ENCODE data around the gene GTSF1L.
A peak's percentile ranks its signal among the peaks of the same experiment; 100 is the strongest.

GTSF1L gene

DNA sequence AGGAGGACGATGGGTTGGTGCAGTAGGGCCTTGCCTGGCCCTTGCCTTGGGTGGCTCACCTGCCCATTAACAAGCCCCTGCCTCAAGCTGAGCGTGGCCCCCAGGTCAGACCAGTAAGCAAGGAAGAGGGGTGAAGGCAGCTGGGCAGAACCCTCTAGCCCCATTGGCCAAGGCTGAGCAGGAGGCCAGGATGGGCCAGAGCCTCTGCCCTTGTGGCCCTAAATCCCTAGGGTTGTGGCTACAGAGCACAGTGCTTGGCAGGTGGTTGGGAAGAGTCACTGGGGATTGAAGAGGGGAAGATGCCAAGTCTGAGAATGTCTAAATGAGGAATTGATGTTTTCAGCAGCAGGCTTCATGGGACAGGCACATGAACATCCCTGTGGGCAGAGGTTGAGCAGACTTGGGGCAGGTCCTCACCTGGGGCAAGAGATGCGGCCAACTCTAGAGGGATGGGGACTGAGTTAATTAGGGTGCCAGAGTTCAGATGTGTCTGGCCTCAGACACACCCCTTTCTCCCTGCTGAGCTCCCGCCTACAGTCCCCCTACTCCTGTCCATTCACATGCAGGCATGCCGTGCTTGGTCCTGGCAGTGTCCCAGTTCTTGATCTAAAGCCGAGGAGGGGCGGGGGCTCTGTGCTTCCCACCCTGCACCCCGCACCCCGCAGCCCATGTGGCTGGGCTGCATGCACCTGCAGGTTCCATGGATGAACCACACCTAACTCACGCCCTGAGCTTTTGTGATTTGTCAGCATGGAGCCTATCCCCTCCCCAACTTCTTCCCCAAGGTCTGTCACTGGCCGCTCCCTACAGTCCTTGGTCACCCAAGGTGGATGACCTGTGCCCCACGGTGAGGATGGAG, 9.8 kb downstream of the GTSF1L start:
- no peak for DNase-seq (ENCODE audit: low spot score)

GRCh38 chr20:43716123-43716522, 10.7 kb downstream of the GTSF1L start:
- DNase-seq (ENCODE audit: low spot score), result no peak

DNA sequence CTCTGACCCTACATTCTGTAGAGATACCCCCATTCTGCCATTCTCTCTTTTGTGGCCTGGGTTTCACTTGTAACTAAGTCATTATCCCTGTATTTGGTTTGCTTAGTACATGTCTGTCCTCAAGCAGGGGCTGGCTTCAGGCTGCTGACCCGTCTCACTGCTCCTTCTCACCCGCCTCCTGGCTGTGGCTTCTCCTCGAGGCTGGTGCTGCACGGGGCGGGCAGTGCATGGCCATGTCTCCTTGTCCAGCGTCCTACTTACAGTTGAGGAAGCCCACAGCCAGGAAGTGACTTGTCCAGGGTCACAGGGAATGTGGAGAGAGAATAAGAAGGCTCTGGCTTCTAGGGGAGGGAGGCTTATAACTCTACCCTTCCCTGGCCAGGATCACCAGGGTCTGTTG, 11.3 kb downstream of the GTSF1L start:
- DNase-seq (ENCODE audit: low spot score), result no peak

- DNase-seq (ENCODE audit: low spot score), result no peak
These were observed 11.8 kb downstream of the GTSF1L start for GRCh38 chr20:43715044-43715443.

GRCh38 chr20:43711098-43711654, 15.6 kb downstream of the GTSF1L start:
- DNase-seq (ENCODE audit: low spot score), result no peak

- peak; percentile 73 for DNase-seq (ENCODE audit: low spot score)
These were observed 16.3 kb downstream of the GTSF1L start for GRCh38 chr20:43710370-43711044.

- DNase-seq (ENCODE audit: low spot score), result no peak
These were observed 24.3 kb downstream of the GTSF1L start for GRCh38 chr20:43702502-43702901.

GRCh38 chr20:43700627-43701026, 26.2 kb downstream of the GTSF1L start:
- no peak for DNase-seq (ENCODE audit: low spot score)

DNA sequence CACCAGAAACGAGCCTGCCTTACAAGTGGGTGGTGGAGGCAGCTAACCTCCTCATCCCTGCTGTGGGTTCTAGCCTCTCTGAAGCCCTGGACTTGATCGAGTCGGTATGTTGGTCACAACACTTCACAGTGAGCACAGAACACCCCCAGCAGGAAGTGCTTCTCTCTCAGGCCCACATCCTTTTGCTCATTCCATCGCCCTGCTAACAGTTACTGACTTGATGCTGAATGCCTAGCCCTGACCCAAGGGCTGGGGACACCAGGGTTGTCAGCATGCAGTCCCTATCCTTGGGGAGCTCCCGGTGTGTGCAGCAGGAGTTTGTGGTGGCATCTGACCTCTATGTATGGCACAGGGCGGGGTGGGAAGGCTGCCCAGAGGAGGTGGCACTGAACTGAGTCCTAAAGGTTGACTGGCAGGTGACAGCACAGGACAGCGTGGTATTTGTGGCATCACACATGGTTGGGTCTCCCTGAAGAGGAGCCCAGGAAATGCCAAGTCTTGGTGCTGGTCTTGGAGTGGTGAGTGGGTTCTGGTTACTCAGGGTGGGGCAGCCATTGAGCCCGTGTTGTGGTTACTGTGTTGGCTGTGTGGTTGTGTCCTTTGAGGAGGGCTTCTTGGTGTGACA, 26.7 kb downstream of the GTSF1L start:
- no peak for DNase-seq (ENCODE audit: low spot score)

DNA sequence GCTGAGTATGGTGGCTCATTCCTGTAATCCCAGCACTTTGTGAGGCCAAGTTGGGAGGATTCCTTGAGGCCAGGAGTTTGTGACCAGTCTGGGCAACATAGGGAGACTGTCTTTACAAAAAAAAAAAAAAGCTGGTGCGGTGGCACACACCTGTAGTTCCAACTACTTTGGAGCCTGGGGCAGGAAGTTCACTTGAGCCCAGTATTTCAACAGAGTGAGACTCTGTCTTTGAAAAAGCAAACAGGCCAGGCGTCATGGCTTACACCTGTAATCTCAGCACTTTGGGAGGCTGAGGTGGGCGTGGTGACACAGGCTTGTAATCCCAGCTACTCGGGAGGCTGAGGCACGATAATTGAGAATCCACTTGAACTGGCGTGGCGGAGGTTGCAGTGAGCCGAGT, 31.2 kb downstream of the GTSF1L start:
- no peak for DNase-seq (ENCODE audit: low spot score)

DNA sequence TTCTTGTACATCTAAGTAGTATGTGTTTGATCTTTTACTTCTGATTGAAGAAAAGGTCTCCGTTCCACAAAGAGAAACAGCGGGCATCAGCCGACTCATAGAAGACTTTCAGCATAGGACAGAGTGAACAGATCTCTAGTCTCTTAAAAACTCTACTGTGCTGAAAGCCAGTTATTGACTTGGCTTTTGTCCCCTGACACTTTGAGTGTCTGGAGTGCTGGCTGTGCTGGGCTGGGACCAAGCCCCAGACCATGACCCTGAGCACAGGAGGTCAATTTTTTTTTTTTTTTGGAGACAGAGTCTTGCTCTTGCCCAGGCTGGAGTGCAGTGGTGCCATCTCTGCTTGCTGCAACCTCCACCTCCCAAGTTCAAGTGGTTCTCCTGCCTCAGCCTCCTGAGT, 32.0 kb downstream of the GTSF1L start:
- no peak for DNase-seq (ENCODE audit: low spot score)

DNA sequence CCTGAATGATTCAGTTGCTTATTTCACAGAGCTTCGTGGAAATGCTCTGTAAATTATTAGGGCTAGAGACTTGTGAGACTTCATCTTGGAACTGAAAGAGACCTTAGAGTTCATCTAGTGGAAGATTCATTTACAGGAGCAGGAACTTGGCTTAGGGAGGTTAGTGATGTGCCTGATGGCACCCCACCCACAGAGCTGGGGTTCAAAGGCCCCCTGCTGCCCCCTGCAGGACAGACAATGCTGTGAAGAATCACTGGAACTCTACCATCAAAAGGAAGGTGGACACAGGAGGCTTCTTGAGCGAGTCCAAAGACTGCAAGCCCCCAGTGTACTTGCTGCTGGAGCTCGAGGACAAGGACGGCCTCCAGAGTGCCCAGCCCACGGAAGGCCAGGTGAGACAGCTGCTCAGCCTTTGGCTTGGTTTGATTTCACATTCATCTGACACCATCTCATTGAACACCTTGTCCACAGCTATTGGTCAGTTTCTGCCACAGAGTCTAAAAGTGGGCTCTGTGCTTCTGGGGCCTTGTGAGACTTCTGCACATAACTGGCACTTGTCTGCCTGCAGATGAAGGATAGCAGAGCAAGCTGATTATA, 34.8 kb downstream of the GTSF1L start:
- peak; percentile 74 for DNase-seq (ENCODE audit: low spot score)

GRCh38 chr20:43690943-43691598, 35.7 kb downstream of the GTSF1L start:
- no peak for DNase-seq (ENCODE audit: low spot score)

GRCh38 chr20:43689165-43689564, 37.6 kb downstream of the GTSF1L start:
- no peak for DNase-seq (ENCODE audit: low spot score)

GRCh38 chr20:43686820-43687219, 40.0 kb downstream of the GTSF1L start:
- no peak for DNase-seq (ENCODE audit: low spot score)

DNA sequence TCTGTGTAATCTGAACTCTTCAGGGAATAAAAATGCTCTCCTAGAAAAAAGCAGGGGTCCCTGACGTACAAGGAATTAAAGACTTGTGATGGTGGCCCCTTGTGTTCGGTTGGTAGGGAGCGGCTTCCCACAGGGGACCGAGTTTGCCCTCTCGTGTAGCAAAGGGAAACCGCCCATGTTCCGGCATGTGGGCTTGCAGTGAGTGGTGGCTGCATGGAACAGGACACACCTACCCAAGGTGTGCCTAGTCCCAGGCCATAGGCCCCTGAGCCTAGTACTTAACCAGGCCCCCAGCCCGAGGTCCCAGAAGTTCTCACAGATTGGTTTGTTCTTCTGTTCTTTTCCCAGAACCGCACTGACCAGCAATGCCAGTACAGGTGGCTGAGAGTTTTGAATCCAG, 44.4 kb downstream of the GTSF1L start:
- peak; percentile 18 for DNase-seq (ENCODE audit: low spot score)

DNA sequence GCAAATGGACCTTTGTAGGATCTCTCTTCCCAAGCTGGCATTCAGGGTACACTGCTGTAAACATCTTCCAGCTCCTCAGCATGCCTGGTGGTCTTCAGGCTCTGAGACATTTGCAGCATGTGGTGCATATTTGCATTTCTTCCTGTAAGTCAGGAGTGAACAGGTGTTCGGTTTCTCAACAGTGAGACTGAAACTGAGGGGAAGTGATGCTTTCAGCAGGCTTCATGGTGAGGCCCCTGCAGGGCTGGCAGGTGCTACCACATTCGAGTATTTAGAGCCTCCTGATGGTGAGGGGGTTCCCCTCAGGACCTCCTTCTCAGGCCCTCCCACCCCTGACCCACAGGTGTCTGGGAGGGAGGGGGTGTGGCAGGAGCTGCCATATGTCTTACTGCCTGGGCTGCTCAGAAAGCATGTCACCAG, 44.8 kb downstream of the GTSF1L start:
- DNase-seq (ENCODE audit: low spot score), result peak; percentile 79

DNA sequence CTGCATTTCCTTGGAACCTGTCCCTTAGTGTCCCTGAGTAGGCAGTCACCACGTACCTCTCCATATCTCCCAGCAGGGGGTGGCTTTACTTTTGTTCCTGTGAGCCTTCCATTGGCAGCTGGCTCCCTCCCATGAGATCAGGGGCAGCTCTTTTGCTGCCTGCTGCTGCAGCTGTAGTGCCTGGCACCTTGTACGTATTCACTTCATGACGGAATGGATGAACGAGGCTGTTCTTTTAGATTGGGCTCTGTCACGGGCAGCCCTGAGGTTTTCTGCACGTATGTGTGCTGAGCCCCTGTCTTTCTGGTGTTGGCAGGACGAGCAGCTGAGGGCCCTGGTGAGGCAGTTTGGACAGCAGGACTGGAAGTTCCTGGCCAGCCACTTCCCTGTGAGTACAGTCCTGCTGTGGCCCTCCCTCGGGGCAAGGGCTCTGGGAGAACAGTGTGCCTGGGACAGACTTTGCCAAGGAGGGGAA, 45.3 kb downstream of the GTSF1L start:
- DNase-seq (ENCODE audit: low spot score), result peak; percentile 38

GRCh38 chr20:43680981-43681380, 45.8 kb downstream of the GTSF1L start:
- DNase-seq (ENCODE audit: low spot score), result no peak

DNA sequence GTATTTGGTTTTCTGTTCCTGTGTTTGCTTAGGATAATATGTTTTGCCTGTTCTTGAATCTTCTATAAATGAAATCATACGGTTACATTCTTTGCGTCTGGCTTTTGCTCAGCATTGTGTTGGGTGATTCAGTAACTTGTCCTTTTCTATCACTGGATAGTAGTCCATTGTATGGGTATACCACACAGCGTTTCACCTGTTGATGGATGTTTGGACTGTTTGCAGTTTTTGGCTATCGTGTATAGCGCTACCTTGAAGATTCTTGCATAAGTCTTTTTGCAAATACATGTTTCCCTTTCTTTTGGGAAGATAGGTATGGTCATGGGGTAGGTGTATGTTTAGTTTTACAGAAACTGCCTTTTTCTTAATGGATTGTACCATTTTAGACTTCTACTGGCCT, 50.4 kb downstream of the GTSF1L start:
- DNase-seq (ENCODE audit: low spot score), result no peak
